K562 (cell line): ENCODE data around the gene NUDT1. TPM values are rescaled to one million over a fixed set of nuclear protein-coding genes. Genes with fewer than 3 reads are reported as not detected.

Experiments
- ATAC-seq: fragments of 200-7000 bp; cut with Tn5 transposase; 3 replicates; pipeline ENCODE4 v1.9.1; 2020; ENCODE audit warnings: moderate library complexity
- BruUV-seq: library from RNA; stranded (reverse); fragments of 400-500 nt; replicated peaks from 2 replicates; lab custom pipeline; 2021; lab: Mats Ljungman, UMichigan
- CTCF ChIA-PET: fragments of 300-600 bp; formaldehyde crosslinking; extraction: SDS; loops from one replicate; lab custom pipeline; 2021; ENCODE audit warnings: low intra/inter-chr PET ratio; lab: Yijun Ruan, JAX
- POLR2A ChIA-PET: fragments of 300-600, 350-650 bp; sonication (Branson Sonifier 250); formaldehyde crosslinking; extraction: SDS; loops from one replicate; lab custom pipeline; 2021; ENCODE audit warnings: antibody characterized with exemption, inconsistent platforms; lab: Yijun Ruan, JAX
- DNase-seq, 4 experiments: peaks; one replicate each; pipeline versions ENCODE4 v3.0.0 to v3.0.0-alpha.2; 2011 to 2018; ENCODE audit warnings: low spot score in 3 of 4, mixed read lengths in 3 of 4; ENCODE audit errors: extremely low read depth in 1 of 4
- FAIRE-seq: peaks from 2 replicates; lab custom pipeline; 2011; peaks lifted over from hg19 to GRCh38; lab: Jason Lieb, UNC
- H2AFZ ChIP-seq: 2 replicates; pipeline ENCODE4 v1.6.0; 2011; ENCODE audit warnings: low read depth, low read length, control low read depth, inconsistent platforms
- H3K27ac ChIP-seq: fragments of 200-600 bp; 3 replicates; pipeline ENCODE4 v1.8.0; 2011; ENCODE audit warnings: low read depth, mild to moderate bottlenecking, control low read depth, inconsistent platforms, low read length, moderate library complexity, mixed read lengths; ENCODE audit errors: extremely low read depth
- H3K27me3 ChIP-seq, 2 experiments: fragments of 300-600 bp in 1 of 2; 2 replicates in 1 of 2; 3 replicates in 1 of 2; pipeline versions ENCODE4 v1.6.0 to v1.8.0; 2011; ENCODE audit warnings: inconsistent platforms in 2 of 2, low read length in 2 of 2, mild to moderate bottlenecking in 1 of 2, mixed read lengths in 1 of 2, moderate library complexity in 1 of 2; ENCODE audit not compliant: control insufficient read depth in 2 of 2, insufficient read depth in 2 of 2
- H3K36me3 ChIP-seq: fragments of 300-600 bp; 3 replicates; pipeline ENCODE4 v1.8.0; 2011; ENCODE audit warnings: mild to moderate bottlenecking, low read length, inconsistent platforms; ENCODE audit not compliant: control insufficient read depth, insufficient read depth
- H3K4me1 ChIP-seq, 2 experiments: fragments of 200-600 bp in 1 of 2; replicated peaks in 1 of 2; 2 replicates in 1 of 2; 3 replicates in 1 of 2; pipeline versions ENCODE4 v1.5.1 to v1.8.0; 2011; ENCODE audit warnings: inconsistent platforms in 2 of 2, low read length in 2 of 2, mild to moderate bottlenecking in 1 of 2, mixed read lengths in 1 of 2, moderate library complexity in 1 of 2; ENCODE audit not compliant: control insufficient read depth in 2 of 2, insufficient read depth in 2 of 2
- H3K4me2 ChIP-seq: 2 replicates; pipeline ENCODE4 v1.6.1; 2011; ENCODE audit warnings: low read length, control low read depth, inconsistent platforms, mixed read lengths; ENCODE audit not compliant: insufficient read depth
- H3K4me3 ChIP-seq: fragments of 200-600 bp; sonication (generic), shearing (Covaris generic); 2 replicates; pipeline ENCODE4 v1.5.1; 2016; ENCODE audit warnings: control low read depth, inconsistent platforms
- H3K79me2 ChIP-seq: fragments of 200-600 bp; 3 replicates; pipeline ENCODE4 v1.8.0; 2011; ENCODE audit warnings: low read length, inconsistent platforms; ENCODE audit not compliant: control insufficient read depth, insufficient read depth
- H3K9ac ChIP-seq, 2 experiments: 2 replicates each; pipeline versions ENCODE4 v1.6.0 to v1.6.1; 2011; ENCODE audit warnings: low read depth in 2 of 2, low read length in 2 of 2, control low read depth in 1 of 2, inconsistent platforms in 1 of 2, mild to moderate bottlenecking in 1 of 2, mixed read lengths in 1 of 2; ENCODE audit not compliant: insufficient read depth in 1 of 2
- H3K9me1 ChIP-seq: one replicate; pipeline ENCODE4 v1.6.0; 2011; ENCODE audit warnings: inconsistent platforms, mild to moderate bottlenecking, low read length, moderate library complexity; ENCODE audit not compliant: control insufficient read depth, insufficient read depth
- H3K9me3 ChIP-seq: replicated peaks from 2 replicates; pipeline ENCODE4 v1.5.1; 2011; ENCODE audit warnings: low read depth, low read length, inconsistent platforms; ENCODE audit not compliant: control insufficient read depth, insufficient read depth
- H4K20me1 ChIP-seq: replicated peaks from 2 replicates; pipeline ENCODE4 v1.6.1; 2011; ENCODE audit warnings: low read length, inconsistent platforms, mixed read lengths; ENCODE audit not compliant: control insufficient read depth, insufficient read depth
- NFIC ChIP-seq: fragments of 450-650 bp; IDR thresholded peaks from 2 replicates; pipeline ENCODE4 v1.6.1; 2017; ENCODE audit warnings: mild to moderate bottlenecking, inconsistent platforms
- RBM22 ChIP-seq: fragments of 200-400 bp; formaldehyde crosslinking; IDR thresholded peaks from 2 replicates; pipeline ENCODE4 v1.6.1; 2018; ENCODE audit warnings: low read length, low read depth; ENCODE audit not compliant: poor library complexity, severe bottlenecking
- TAF1 ChIP-seq: IDR thresholded peaks from 2 replicates; pipeline ENCODE4 v1.6.1; 2011; ENCODE audit warnings: mild to moderate bottlenecking, low read length, moderate library complexity; ENCODE audit not compliant: insufficient read depth, control insufficient read depth, severe bottlenecking; ENCODE audit errors: extremely low read depth
- WGBS: fragments of 100-300 bp; shearing (Covaris generic); methylation state at CpG from one replicate; pipeline ENCODE4 v1.1.6; 2016; ENCODE audit warnings: low coverage, mixed read lengths; ENCODE audit not compliant: insufficient coverage; ENCODE audit errors: missing lambda C conversion rate; 5-methylcytosine and 5-hydroxymethylcytosine counted together
- in situ Hi-C: fragments of 300-500 bp; cut with MboI; formaldehyde crosslinking; loops from 4 replicates; pipeline ENCODE4 v1.15.0; 2018; ENCODE audit warnings: inconsistent platforms, mixed read lengths
- intact Hi-C: fragments of 100-400 bp; cut with micrococcal nuclease; formaldehyde crosslinking; loops from 2 replicates; pipeline ENCODE4 v1.14.2; 2022
- polyA plus RNA-seq, 8 experiments: library from polyadenylated mRNA; depleted of rRNA in 4 of 8; stranded (reverse) in 5 of 8; unstranded in 3 of 8; fragments of >200 nt; fragmentation: Nextera tagmentation in 2 of 8; fragmentation: Illumina TruSeq in 1 of 8; extraction: Ambion mirVana in 2 of 8; extraction: Trizol in 1 of 8; gene quantifications; 2 replicates each; pipeline versions ENCODE4 v1.2.1 to v1.2.3, GENCODE V29; 2011 to 2014; ENCODE audit warnings: inconsistent platforms in 1 of 8, missing spikeins in 1 of 8
- total RNA-seq, 7 experiments: library from RNA; depleted of rRNA in 6 of 7; stranded (reverse); fragments of >200 nt in 6 of 7; fragmentation: Illumina TruSeq in 2 of 7; extraction: Trizol in 2 of 7; gene quantifications; 2 replicates each; pipeline versions ENCODE4 v1.2.1 to v1.2.3, GENCODE V29; 2011 to 2021; ENCODE audit warnings: low replicate concordance in 1 of 7
- TF ChIP-seq, protein P1 (sequence below), 2 experiments: fragments of 450-650 bp in 1 of 2; sonication (generic) in 1 of 2; formaldehyde crosslinking; conservative IDR thresholded peaks; 2 replicates each; pipeline versions ENCODE4 v1.4.0 to v1.8.1; 2020 to 2022; ENCODE audit warnings: mild to moderate bottlenecking in 1 of 2, missing genetic modification reagents in 1 of 2

Gene NUDT1
- total and polyA plus RNA-seq, 9 of the 15 experiments (the other 6 are each of a cell fraction or from before 2014, with no cell fraction given): 5.3 to 73.3 (median 29.6) TPM

DNA sequence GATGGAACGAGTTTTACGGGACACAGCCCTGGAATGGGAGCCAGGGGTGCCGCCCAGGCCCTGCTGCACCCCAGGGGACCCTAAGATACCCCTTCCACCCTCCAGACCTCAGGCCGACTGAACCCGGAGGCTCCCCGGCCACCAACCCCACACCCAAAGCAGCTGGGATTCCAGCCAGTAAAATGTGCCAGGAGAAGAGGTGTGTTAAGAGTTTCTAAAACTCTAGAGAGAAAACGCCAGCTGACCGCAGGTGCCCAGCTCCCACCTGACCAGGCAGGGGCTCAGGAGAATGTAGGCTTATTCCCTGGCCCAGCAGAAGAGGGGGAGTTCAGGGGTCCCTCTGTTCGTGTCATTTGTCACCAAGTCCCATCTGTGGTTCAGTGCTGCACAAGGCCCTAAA, 17.5 kb downstream of the NUDT1 start:
- Histone ChIP-seq H3K4me3 (no peak overlapping the region), H3K4me2 (no peak overlapping the region), H4K20me1 (no peaks in the 10 kb centered on the region), H3K9ac (no peak overlapping the region; a peak in 1 of 4 replicates), H3K27me3 (no peaks in the 10 kb centered on the region), H3K36me3 (peaks cover 65% of the 10 kb centered on the region; the same call in 2 of the 3 replicates), H3K9me1 (no peaks in the 10 kb centered on the region), H3K4me1 (peaks cover 0 to 20% of the 10 kb centered on the region in 2 experiments; a peak in 1 of 5 replicates), H3K79me2 (no peaks in the 10 kb centered on the region), H3K9me3 (no peaks in the 10 kb centered on the region), H3K27ac (no peak overlapping the region), H2AFZ (no peak overlapping the region)
- BruUV-seq: no TSS peak
- ATAC-seq: no peak
- WGBS: 94% methylated on average over 8 of the region's 9 CpGs
- FAIRE-seq: no peak
- ChIA-PET CTCF (no interaction called here), POLR2A (interaction anchor here (0.6 to 1.8 kb wide), 2 partner anchors 11 to 45 kb away, joined by 3 to 9 read pairs; no protein-coding TSS in a partner anchor)
- TF ChIP-seq RBM22: peak; percentile 1
- TF ChIP-seq, protein P1, sequence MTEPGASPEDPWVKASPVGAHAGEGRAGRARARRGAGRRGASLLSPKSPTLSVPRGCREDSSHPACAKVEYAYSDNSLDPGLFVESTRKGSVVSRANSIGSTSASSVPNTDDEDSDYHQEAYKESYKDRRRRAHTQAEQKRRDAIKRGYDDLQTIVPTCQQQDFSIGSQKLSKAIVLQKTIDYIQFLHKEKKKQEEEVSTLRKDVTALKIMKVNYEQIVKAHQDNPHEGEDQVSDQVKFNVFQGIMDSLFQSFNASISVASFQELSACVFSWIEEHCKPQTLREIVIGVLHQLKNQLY (CRISPR knock-in tag; conservative IDR thresholded peaks at IDR 0.05): no peak
- intact Hi-C loops: no loop called here
- in situ Hi-C loops: no loop called here
- DNase-seq: no peak

DNA sequence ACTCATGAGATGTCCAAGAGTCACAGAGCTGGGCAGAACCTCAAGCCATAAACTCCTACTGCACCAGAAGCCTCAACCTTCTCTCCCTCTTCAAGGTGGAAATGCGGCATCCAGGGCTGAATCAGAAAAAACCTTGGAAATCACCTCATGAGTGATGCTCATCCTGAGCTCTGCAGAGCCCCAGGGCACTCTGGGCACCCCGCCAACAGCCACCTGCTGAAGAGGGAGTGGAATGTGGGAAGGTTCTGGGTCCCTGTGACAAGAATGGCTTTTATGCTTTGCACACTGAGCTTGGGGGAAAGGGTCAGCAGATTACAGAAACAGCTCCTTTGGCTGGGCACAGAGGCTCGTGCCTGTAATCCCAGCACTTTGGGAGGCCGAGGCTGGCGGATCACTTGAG, 18.8 kb downstream of the NUDT1 start:
- in situ Hi-C loops (no loop called here), intact Hi-C loops (no loop called here)
- Histone ChIP-seq H3K79me2 (no peaks in the 10 kb centered on the region), H3K4me3 (no peak overlapping the region), H3K4me2 (no peak overlapping the region), H3K36me3 (peaks cover 53% of the 10 kb centered on the region; the same call in 2 of the 3 replicates), H3K9me1 (no peaks in the 10 kb centered on the region), H2AFZ (no peak overlapping the region), H3K4me1 (peaks cover 0 to 14% of the 10 kb centered on the region in 2 experiments; a peak in 1 of 5 replicates), H3K27ac (no peak overlapping the region), H3K27me3 (no peaks in the 10 kb centered on the region), H3K9ac (peak overlapping the region in 1 of 2 experiments; percentile 26; a peak in 1 of 4 replicates), H4K20me1 (no peaks in the 10 kb centered on the region), H3K9me3 (no peaks in the 10 kb centered on the region)
- BruUV-seq: no TSS peak
- WGBS: 87% methylated on average over 4 of the region's 5 CpGs
- DNase-seq (no peak), ATAC-seq (no peak), FAIRE-seq (no peak)
- TF ChIP-seq TAF1 (no peak), NFIC (peak; percentile 46; the same call in 1 of the 2 replicates)
- ChIA-PET POLR2A (interaction anchor here (0.5 to 0.8 kb wide), 3 partner anchors 9 to 406 kb away, joined by 3 to 6 read pairs (median 4); no protein-coding TSS in a partner anchor), CTCF (no interaction called here)
